A549 (cell line): ENCODE measurements around the gene ZNF816. TPM values are rescaled to one million over a fixed set of nuclear protein-coding genes. Genes with fewer than 3 reads are reported as not detected.
"Not testable (repeated sequence)": the region's sequence is repeated elsewhere in the genome, so short reads cannot be mapped to it uniquely, and the experiment has no call there.

Experiments used
- ATAC-seq, 2 experiments: fragments of 200-7000 bp in 1 of 2; fragments of >200 bp in 1 of 2; cut with Nextera tagmentation in 1 of 2; cut with Tn5 transposase in 1 of 2; 3 replicates each; pipeline versions ENCODE4 v1.8.0 to v1.9.1; 2018 to 2020; ENCODE audit warnings: mild to moderate bottlenecking in 1 of 2, moderate library complexity in 1 of 2
- CTCF ChIA-PET: fragments of 300-600 bp; sonication (Branson Sonifier 250); formaldehyde crosslinking; extraction: SDS; loops from one replicate; lab custom pipeline; 2021; ENCODE audit warnings: antibody characterized with exemption, inconsistent platforms; lab: Yijun Ruan, JAX
- POLR2A ChIA-PET: fragments of 350-600 bp; formaldehyde crosslinking; extraction: SDS; loops from one replicate; lab custom pipeline; 2021; ENCODE audit warnings: antibody characterized with exemption, inconsistent platforms; lab: Yijun Ruan, JAX
- DNase-seq, 2 experiments: peaks; one replicate each; pipeline versions ENCODE4 v3.0.0 to v3.0.0-alpha.2; 2011 to 2016; ENCODE audit warnings: low read depth in 1 of 2, low spot score in 1 of 2
- FAIRE-seq: peaks from 2 replicates; lab custom pipeline; 2011; peaks lifted over from hg19 to GRCh38; lab: Jason Lieb, UNC
- H3K27ac ChIP-seq, 2 experiments: fragments of >200 bp; sonication (Bioruptor Twin); formaldehyde crosslinking; 3 replicates each; pipeline ENCODE4 v1.5.1; 2016 to 2017
- H3K4me1 ChIP-seq: fragments of >200 bp; sonication (Bioruptor Twin); formaldehyde crosslinking; 3 replicates; pipeline ENCODE4 v1.6.1; 2016
- H3K4me2 ChIP-seq: fragments of >200 bp; sonication (Bioruptor Twin); formaldehyde crosslinking; 3 replicates; pipeline ENCODE4 v1.6.1; 2016
- H3K4me3 ChIP-seq: fragments of >200 bp; sonication (Bioruptor Twin); formaldehyde crosslinking; 3 replicates; pipeline ENCODE4 v1.5.1; 2016
- H3K9me3 ChIP-seq: fragments of >200 bp; sonication (Bioruptor Twin); formaldehyde crosslinking; 3 replicates; pipeline ENCODE4 v1.6.1; 2016
- BCL3 ChIP-seq: fragments of >200 bp; sonication (Bioruptor Twin); formaldehyde crosslinking; IDR thresholded peaks from 3 replicates; pipeline ENCODE4 v1.6.1; 2016
- EHF ChIP-seq: fragments of 250-450 bp; sonication (Bioruptor Pico); IDR thresholded peaks from 2 replicates; pipeline ENCODE4 v1.5.0; 2020; ENCODE audit warnings: mild to moderate bottlenecking
- EHMT2 ChIP-seq: fragments of 200-600 bp; sonication (generic); IDR thresholded peaks from 2 replicates; pipeline ENCODE4 v1.6.1; 2016; ENCODE audit warnings: antibody characterized with exemption, low read depth, mild to moderate bottlenecking, moderate library complexity
- FOSL2 ChIP-seq, 2 experiments: fragments of 450-650 bp in 1 of 2; fragments of >200 bp in 1 of 2; sonication (Bioruptor Twin) in 1 of 2; formaldehyde crosslinking; IDR thresholded peaks; 2 replicates each; pipeline versions ENCODE4 v1.5.0 to v1.6.1; 2016 to 2020; ENCODE audit warnings: mild to moderate bottlenecking in 1 of 2, moderate library complexity in 1 of 2
- HDAC2 ChIP-seq: fragments of 200-600 bp; sonication (generic); IDR thresholded peaks from 2 replicates; pipeline ENCODE4 v1.6.1; 2016
- HOXA7 ChIP-seq: fragments of 250-450 bp; sonication (Bioruptor Pico); IDR thresholded peaks from 2 replicates; pipeline ENCODE4 v1.5.0; 2020; ENCODE audit warnings: mild to moderate bottlenecking, moderate library complexity
- JUNB ChIP-seq: fragments of >200 bp; sonication (Bioruptor Twin); formaldehyde crosslinking; IDR thresholded peaks from 2 replicates; pipeline ENCODE4 v1.6.1; 2016
- MAX ChIP-seq: IDR thresholded peaks from 2 replicates; pipeline ENCODE4 v1.6.1; 2012
- POLR2AphosphoS2 ChIP-seq: conservative IDR thresholded peaks from 2 replicates; pipeline ENCODE4 v1.6.1; 2012; ENCODE audit warnings: low read length, improper control_type of control experiment, inconsistent platforms
- SREBF2 ChIP-seq: fragments of 450-650 bp; IDR thresholded peaks from 2 replicates; pipeline ENCODE4 v1.6.1; 2014; ENCODE audit warnings: mild to moderate bottlenecking, moderate library complexity
- TFCP2L1 ChIP-seq: fragments of 250-450 bp; sonication (Bioruptor Pico); IDR thresholded peaks from 2 replicates; pipeline ENCODE4 v1.5.0; 2021; ENCODE audit warnings: mild to moderate bottlenecking
- USF2 ChIP-seq: fragments of 450-650 bp; IDR thresholded peaks from 2 replicates; pipeline ENCODE4 v1.6.1; 2014; ENCODE audit warnings: antibody characterized with exemption
- WGBS: methylation state at CpG from one replicate; pipeline ENCODE4 v1.1.6; 2017; ENCODE audit errors: missing lambda C conversion rate; 5-methylcytosine and 5-hydroxymethylcytosine counted together
- polyA plus RNA-seq, 4 experiments: library from polyadenylated mRNA; depleted of rRNA in 3 of 4; stranded (reverse); fragments of >200 nt; fragmentation: RNase III in 1 of 4; extraction: RNeasy Plus Mini Kit Qiagen cat#74134 plus additional on column Dnase treatment in 1 of 4; gene quantifications; 2 replicates in 3 of 4; 3 replicates in 1 of 4; pipeline ENCODE4 v1.2.3, GENCODE V29; 2011 to 2017
- TF ChIP-seq, protein P1 (sequence below): fragments of >200 bp; sonication (Bioruptor Twin); formaldehyde crosslinking; IDR thresholded peaks from 3 replicates; pipeline ENCODE4 v1.5.1; 2016

Gene ZNF816
- polyA plus RNA-seq, 2 of the 4 experiments (the other 2 are of a cell fraction): 0.05 to 0.09 TPM

DNA sequence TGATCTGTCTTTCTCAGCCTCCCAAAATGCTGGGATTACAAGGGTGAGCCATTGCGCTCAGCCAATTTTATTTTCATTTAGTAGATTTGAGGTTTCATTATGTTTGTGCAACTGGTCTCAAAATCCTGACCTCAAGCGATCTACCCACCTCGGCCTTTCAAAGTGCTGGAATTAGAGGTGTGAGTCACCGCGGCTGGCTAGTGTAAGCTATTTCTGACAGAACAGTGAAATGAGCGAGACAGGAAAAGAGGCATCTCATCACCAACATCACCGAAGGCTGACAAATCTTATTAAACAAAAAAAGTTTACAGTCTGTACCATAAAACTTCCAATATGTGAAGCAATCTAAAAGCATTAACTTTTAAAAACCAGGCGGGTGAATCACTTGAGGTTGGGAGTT is 27.2 kb downstream of the ZNF816 start:
- ATAC-seq (no peak), DNase-seq (no peak), FAIRE-seq (no peak)
- no peak for TF ChIP-seq USF2
- H3K27ac ChIP-seq: no peak overlapping the region
- H3K4me2 ChIP-seq: no peak overlapping the region
- POLR2A ChIA-PET: no interaction called here
- no peak overlapping the region for H3K4me3 ChIP-seq
- H3K4me1 ChIP-seq: no peaks in the 10 kb centered on the region
- CTCF ChIA-PET: no interaction called here
- H3K9me3 ChIP-seq: peaks cover 52% of the 10 kb centered on the region
- WGBS: 48% methylated on average over 8 of the region's 8 CpGs

GRCh38 chr19:52924641-52925040 is 38.0 kb downstream of the ZNF816 start:
- DNase-seq, POLR2A ChIA-PET, H3K4me3 ChIP-seq, H3K4me2 ChIP-seq, H3K4me1 ChIP-seq, ATAC-seq, CTCF ChIA-PET, H3K27ac ChIP-seq, FAIRE-seq: not testable (repeated sequence)
- 43% methylated on average over 9 of the region's 9 CpGs for WGBS
- H3K9me3 ChIP-seq: peaks cover 31% of the 10 kb centered on the region

DNA sequence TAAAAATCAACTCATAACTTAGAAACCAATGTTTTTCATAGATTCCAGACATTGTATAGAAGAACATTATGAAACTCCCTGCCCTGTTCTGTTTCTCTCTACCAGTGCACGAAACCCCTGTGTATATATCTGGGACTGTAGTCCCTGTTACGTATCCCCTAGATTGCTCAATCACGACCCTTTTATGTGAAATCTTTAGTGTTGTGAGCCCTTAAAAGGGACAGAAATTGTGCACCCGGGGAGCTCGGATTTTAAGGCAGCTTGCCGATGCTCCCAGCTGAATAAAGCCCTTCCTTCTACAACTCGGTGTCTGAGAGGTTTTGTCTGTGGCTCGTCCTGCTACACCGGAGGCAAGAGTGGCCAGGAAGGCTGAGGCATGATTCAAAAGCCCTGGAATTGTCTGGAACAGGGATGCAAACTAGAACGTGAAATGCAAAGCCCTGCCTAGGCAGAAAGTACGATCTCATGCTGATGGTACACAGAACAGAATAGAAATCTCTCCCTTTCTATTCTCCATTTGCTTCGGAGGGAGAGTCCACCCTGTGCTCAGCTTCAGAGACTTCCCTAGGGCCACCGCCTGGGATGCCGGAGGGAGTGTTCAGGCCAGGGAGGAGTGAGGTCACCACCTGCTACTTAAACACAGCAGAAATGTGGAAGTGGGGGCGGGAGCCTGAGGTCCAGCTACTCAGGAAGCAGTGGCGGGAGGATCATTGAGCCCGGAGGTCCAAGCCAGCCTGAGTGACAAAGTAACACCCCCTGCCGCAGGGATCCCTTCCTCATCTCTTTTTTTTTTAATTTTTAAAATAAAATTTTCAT is 38.7 kb downstream of the ZNF816 start:
- FAIRE-seq (no peak), ATAC-seq (no peak)
- POLR2A ChIA-PET: no interaction called here

GRCh38 chr19:52922841-52923777 is 39.6 kb downstream of the ZNF816 start, which contains the start of gene ZNF888:
ZNF888 (minus strand) TSS chr19:52923428; CDS start chr19:52917873, 5,555 bp downstream.
- H3K27ac ChIP-seq: no peak within 1 kb of the TSS
- H3K4me2 ChIP-seq: no peak within 1 kb of the TSS
- no peaks in the 10 kb centered on the region for H3K4me1 ChIP-seq
- TF ChIP-seq POLR2AphosphoS2 (no peak), EHF (no peak), EHMT2 (no peak), BCL3 (no peak), TFCP2L1 (no peak), MAX (no peak), JUNB (no peak)
- TF ChIP-seq, protein P1, sequence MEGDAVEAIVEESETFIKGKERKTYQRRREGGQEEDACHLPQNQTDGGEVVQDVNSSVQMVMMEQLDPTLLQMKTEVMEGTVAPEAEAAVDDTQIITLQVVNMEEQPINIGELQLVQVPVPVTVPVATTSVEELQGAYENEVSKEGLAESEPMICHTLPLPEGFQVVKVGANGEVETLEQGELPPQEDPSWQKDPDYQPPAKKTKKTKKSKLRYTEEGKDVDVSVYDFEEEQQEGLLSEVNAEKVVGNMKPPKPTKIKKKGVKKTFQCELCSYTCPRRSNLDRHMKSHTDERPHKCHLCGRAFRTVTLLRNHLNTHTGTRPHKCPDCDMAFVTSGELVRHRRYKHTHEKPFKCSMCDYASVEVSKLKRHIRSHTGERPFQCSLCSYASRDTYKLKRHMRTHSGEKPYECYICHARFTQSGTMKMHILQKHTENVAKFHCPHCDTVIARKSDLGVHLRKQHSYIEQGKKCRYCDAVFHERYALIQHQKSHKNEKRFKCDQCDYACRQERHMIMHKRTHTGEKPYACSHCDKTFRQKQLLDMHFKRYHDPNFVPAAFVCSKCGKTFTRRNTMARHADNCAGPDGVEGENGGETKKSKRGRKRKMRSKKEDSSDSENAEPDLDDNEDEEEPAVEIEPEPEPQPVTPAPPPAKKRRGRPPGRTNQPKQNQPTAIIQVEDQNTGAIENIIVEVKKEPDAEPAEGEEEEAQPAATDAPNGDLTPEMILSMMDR: no peak
- CTCF ChIA-PET: no interaction called here
- FAIRE-seq (no peak), DNase-seq (no peak), ATAC-seq (no peak; a peak in 1 of 6 replicates)
- H3K9me3 ChIP-seq: peaks cover 23% of the 10 kb centered on the region
- 12% methylated on average over 40 of the region's 55 CpGs for WGBS
- no peak within 1 kb of the TSS for H3K4me3 ChIP-seq
- POLR2A ChIA-PET: no interaction called here

More for the DNA sequence above, 38.7 kb downstream of the ZNF816 start:
- CTCF ChIA-PET: no interaction called here
- TF ChIP-seq HOXA7 (CRISPR knock-in tag) (no peak), HDAC2 (no peak), FOSL2 (IDR thresholded peaks at IDR 0.05) (no peak), FOSL2 (CRISPR knock-in tag; IDR thresholded peaks at IDR 0.05) (no peak), SREBF2 (no peak)
- H3K4me2 ChIP-seq: no peak overlapping the region
- H3K4me1 ChIP-seq: no peaks in the 10 kb centered on the region
- no peak for DNase-seq
- H3K4me3 ChIP-seq: no peak overlapping the region
- WGBS: 25% methylated on average over 18 of the region's 18 CpGs
- H3K27ac ChIP-seq: no peak overlapping the region
- peaks cover 30% of the 10 kb centered on the region for H3K9me3 ChIP-seq
